Right ventricle myocardium inferior (tissue), 1 donor: Measurements from ENCODE around the gene TSR2. TPM values are rescaled to one million over a fixed set of nuclear protein-coding genes. Genes with fewer than 3 reads are reported as not detected.
A peak's percentile ranks its signal among the peaks of the same experiment; 100 is the strongest.
"Not testable (repeated sequence)": the region's sequence is repeated elsewhere in the genome, so short reads cannot be mapped to it uniquely, and the experiment has no call there.

Source experiments
- ATAC-seq: fragments of 200-7000 bp; cut with Tn5 transposase; one replicate; pipeline ENCODE4 v1.9.1; 2020; ENCODE audit warnings: mild to moderate bottlenecking, moderate library complexity
- DNase-seq: peaks from one replicate; pipeline ENCODE4 v3.0.0; 2021; ENCODE audit errors: missing footprints
- intact Hi-C: fragments of 100-400 bp; cut with DNase I; formaldehyde crosslinking; loops from one replicate; pipeline ENCODE4 v1.11.0; 2022
- total RNA-seq: library from RNA; stranded (reverse); fragmentation: NEBNext Ultra II Directional; extraction: Animal tissue kit (Norgen Biotek cat#: 25700); gene quantifications from one replicate; pipeline ENCODE4 v1.2.1, GENCODE V29; 2021
- donor health status: DM: no; HTN: yes; CAD: no; lungs with severe emphysema.

The TSR2 gene
- total RNA-seq, 1 donor from 2014 or later, result 37.7 TPM

- intact Hi-C loops, result no loop called here
- DNase-seq (no peak), ATAC-seq (no peak)
These were observed 12.7 kb downstream of the TSR2 start for GRCh38 chrX:54452920-54453319.

DNA sequence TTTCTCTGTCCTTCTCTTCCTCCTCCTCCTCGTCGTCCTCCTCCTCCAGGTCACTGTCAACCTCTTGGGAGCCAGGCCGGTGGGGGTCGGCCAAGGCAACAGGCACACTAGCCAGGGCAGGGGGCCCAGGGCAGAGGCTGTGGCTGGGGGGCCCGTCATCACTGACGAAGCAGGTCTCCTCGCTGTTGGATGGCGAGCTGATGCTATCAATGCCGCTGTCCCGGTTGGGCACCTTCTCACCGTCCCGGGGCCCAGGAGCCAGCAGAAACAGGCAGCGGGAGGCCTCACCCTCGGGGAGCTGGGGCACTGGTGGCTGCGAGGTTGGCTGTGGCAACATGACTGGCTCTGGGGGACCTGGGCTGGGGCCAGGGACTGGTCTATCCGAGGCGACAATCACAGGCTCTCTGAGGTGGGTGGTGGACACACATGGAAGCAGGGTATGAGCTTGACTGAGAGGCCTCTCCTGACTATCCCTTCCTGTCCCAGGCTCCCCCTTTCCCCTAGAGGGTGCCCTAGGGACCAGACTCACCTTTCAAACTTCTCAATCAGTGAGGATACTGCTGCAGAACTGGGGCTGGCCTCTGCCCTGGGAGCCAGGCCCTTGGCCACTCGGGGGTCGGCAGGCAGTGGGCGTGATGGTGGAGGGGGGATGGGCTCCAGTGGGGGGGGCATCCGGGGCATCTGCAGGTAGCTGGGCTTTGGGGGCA lies 30.0 kb downstream of the TSR2 start:
- DNase-seq (no peak), ATAC-seq (no peak)
- intact Hi-C loops, result no loop called here

GRCh38 chrX:54473993-54474859 lies 34.0 kb downstream of the TSR2 start:
- intact Hi-C loops, result no loop called here
- ATAC-seq, result peak; percentile 57

GRCh38 chrX:54479136-54480111 lies 39.2 kb downstream of the TSR2 start:
- no peak for DNase-seq
- no peak for ATAC-seq
- intact Hi-C loops, result loop anchor here (5.0 kb wide), 1 partner anchor 48 kb away; no protein-coding TSS in a partner anchor

More at GRCh38 chrX:54473993-54474859, 34.0 kb downstream of the TSR2 start:
- DNase-seq, result no peak

- no peak for DNase-seq
- peak; percentile 38 for ATAC-seq
- intact Hi-C loops, result loop anchor here (5.0 kb wide), 1 partner anchor 44 kb away; no protein-coding TSS in a partner anchor
These were observed 42.8 kb downstream of the TSR2 start for GRCh38 chrX:54482839-54483593.

- intact Hi-C loops, result loop anchor here (5.0 kb wide), 1 partner anchor 43 kb away; no protein-coding TSS in a partner anchor
- ATAC-seq, result no peak
- DNase-seq, result no peak
These were observed 43.7 kb downstream of the TSR2 start for GRCh38 chrX:54483946-54484345.

DNA sequence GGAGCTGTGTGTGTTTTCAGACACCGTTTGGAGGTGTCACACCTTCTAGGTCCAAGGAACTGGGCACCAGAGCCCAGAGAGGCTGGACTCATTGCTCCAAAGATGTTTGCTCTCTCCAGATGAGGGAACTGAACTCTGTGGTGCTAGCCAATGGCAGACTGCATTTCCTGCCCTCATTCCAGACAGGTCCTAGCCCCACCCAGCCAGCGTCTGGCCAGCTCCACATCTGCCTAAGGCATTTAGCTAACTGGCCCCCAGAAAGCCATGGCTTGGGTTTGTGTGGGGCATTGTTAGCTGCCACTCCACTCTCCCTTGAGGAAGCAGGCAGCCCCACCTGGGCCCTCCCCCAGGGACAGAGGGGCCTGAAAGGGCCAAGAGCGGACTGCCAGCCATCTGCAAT lies 44.5 kb downstream of the TSR2 start:
- DNase-seq (no peak), ATAC-seq (no peak)
- intact Hi-C loops, result loop anchor here (5.0 kb wide), 1 partner anchor 43 kb away; no protein-coding TSS in a partner anchor

- ATAC-seq, DNase-seq, intact Hi-C loops: not testable (repeated sequence)
These were observed 49.6 kb downstream of the TSR2 start for GRCh38 chrX:54489819-54490218.

- no peak for DNase-seq
- intact Hi-C loops, result no loop called here
These were observed 52.1 kb downstream of the TSR2 start for GRCh38 chrX:54492340-54492739.

DNA sequence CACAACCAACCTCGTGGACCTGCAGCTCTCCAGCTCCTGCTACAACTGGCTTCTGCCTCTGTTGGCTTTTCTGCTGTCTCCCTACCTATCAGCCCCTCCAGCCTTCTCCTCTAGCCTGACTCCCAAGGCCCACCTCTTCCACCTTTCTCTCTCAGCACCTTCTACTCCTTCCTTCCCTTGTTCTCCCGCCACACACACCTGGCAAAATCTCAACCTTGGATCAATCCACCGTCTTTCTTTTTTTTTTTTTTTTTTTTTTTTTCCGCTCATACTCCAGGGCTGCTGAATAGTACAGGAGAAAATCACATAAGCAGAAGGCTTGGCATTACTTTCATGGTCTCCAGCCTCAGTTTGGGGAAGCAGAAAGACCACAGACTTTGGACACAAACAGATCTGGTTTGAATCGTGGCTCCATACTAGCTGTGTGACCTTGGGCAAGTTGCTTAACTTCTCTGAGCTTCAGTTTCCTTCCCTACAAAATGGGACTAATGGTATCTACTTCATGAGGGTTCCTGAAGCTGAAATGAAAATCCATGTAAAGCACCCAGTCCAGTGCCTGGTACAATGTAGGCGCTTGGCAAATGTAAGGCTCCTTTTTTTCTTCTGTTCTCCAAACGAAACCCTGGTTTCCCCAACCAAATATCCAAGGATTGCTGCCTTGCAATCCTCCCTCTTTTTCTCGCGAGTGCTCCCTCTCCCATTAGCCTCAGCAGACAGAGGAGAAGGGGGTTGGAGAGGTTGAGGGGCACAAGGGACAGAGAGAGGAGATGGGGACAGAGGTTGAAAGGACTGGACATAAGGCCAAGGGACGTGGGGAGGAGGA lies 54.2 kb downstream of the TSR2 start:
- ATAC-seq (no peak), DNase-seq (no peak)
- intact Hi-C loops, result no loop called here

More at GRCh38 chrX:54492340-54492739, 52.1 kb downstream of the TSR2 start:
- no peak for ATAC-seq

Other genes starting within 250 kb of the TSR2 start
- gene WNK3, start 82.4 kb upstream of the TSR2 start, total RNA-seq, result 0.73 TPM
- 6.4 TPM for gene FGD1, start 55.8 kb downstream of the TSR2 start, total RNA-seq
- 25.6 TPM for gene GNL3L, start 89.8 kb downstream of the TSR2 start, total RNA-seq